HG03045 (cell line): ENCODE data around the gene STEAP3.

Source experiments
- ATAC-seq: cut with Tn5 transposase; IDR thresholded peaks from one replicate; pipeline ENCODE4 v1.9.1; 2021; ENCODE audit warnings: mild to moderate bottlenecking, moderate library complexity; ENCODE audit not compliant: unreplicated experiment

The STEAP3 gene

DNA sequence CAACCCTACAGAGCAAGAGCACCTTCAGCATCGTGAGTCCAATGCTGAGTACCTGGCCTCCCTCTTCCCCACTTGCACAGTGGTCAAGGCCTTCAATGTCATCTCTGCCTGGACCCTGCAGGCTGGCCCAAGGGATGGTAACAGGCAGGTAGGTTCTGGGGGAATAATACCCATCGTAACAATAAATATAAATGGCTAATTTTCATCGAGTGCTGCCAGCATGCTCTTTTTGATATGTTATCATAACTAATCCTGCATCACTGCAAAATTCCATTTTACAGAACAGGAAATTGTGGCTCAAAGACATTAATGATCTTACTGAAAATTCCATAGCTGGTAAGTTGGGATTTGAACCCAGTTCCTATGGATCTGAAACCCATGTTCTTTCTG lies 22.2 kb downstream of the STEAP3 start:
- ATAC-seq: no peak

DNA sequence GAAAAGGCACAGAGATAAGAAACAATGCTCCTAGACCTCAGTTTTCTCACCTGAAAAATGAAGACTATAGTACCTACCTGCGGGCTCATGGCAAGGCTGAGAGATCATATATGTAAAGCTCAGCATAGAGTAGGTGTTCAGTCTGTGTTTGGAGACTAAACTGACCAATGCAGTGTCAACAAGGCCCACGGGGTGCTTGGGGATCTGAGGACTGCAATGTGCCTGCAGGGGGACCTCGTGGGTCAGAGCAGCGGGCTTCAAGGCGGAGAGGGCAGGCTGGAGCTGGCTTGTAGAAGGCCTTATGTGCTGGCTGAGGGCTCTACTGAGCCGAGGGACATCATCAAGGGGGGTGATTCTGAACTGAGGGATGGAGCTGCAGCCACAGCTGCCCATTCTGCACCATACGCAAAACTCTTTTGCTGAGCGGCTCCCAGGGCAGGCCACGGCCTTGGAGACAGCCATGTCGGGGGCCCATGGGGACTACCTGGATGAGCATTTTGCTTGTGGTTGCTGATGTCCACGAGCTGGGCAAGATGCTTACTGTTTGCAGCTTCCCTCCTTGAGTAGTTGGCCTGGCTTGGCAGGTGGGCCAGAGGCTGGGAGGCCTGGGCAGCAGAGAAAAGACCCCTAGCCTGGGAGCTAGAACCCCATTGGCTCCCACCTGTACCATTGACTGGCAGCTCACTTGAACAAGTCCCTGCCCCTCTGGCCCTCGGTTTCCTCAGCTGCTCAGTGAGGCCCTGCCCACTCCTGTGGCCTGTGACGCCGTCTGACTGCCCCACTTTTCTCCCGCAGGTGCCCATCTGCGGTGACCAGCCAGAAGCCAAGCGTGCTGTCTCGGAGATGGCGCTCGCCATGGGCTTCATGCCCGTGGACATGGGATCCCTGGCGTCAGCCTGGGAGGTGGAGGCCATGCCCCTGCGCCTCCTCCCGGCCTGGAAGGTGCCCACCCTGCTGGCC lies 23.5 kb downstream of the STEAP3 start:
- ATAC-seq: no peak

DNA sequence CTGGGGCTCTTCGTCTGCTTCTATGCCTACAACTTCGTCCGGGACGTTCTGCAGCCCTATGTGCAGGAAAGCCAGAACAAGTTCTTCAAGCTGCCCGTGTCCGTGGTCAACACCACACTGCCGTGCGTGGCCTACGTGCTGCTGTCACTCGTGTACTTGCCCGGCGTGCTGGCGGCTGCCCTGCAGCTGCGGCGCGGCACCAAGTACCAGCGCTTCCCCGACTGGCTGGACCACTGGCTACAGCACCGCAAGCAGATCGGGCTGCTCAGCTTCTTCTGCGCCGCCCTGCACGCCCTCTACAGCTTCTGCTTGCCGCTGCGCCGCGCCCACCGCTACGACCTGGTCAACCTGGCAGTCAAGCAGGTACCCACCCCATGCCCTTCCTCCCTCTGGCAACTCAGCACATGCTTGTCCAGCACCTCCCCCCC lies 24.2 kb downstream of the STEAP3 start:
- no peak for ATAC-seq

DNA sequence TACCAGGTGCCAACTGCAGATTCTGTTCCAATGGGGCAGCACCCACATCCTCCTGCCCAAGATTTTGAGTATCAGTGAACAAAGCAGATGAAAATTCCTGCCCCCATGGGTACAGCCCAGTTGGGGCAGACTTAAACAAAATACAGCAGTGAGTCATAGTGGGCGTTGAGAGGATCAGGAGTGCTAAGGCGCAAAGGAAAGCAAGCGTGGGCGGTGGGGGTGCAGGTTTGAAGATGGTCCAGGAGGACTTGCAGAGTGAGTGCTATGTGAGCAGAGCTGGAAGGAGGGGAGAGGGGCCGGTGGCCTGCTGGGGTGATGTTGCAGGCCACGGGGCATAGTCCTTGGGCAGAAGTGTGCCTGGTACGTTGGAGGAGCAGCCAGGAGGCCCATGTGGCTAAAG lies 24.7 kb downstream of the STEAP3 start:
- no peak for ATAC-seq

DNA sequence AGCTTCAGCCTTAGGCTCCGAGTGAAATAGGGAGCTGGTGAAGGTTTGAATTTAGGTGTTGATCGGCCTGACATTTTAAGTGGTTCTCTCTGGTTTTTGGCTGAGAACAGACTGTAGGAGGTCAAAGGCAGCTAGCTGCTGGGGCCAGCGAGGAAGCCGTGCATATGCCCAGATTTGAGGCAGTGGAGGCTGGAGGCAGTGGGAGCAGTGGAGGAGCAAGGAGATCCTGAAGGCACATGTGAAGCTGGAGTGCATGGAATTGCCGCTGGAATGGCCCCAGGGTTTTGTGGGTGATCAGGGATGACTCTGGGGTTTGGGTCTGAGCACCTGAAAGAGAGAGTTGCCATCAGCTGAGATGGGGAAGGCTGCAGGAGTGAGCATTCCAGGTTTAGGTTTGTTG lies 25.1 kb downstream of the STEAP3 start:
- no peak for ATAC-seq

- no peak for ATAC-seq
Observed at GRCh38 chr2:119249311-119249710, 25.7 kb downstream of the STEAP3 start.

DNA sequence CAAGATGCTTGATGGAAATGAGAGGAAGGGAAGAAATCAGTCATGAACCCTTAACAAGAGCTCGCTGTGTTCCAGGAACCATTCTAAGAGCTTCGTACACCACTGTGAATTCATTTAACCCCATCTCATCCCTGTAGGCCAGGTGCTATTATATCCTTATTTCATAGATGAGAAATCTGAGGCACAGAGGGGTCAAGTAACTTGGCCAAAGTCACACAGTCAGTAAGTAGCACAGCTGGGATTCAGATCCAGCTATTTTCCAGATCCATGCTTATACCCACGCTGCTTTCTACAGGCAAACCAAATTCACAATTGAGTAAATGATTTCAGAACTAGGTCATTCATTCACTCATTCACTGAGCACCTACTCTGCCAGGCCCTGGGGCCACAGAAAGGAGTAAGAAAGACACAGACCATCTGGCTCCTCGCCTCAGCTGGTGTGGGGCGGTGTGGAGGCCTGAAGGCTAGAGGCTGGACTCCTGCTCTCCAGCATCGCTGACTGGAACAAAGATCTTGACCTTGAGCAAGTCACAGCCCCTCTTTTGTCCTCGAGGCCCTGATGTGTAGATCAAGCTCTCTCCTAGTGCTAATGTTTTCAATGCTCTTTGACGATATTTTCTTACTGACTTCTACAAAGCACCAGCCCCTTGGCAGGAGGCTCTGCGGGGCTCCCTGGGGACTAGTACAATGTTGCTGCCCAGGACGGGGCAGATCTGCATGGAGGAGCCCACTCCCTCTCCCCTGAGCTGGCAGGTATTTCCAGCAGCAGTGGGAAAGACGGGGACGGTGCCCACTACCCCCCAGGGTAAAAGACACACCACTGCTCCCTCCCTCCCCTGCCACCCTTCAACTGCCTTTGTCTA lies 26.5 kb downstream of the STEAP3 start:
- no peak for ATAC-seq

DNA sequence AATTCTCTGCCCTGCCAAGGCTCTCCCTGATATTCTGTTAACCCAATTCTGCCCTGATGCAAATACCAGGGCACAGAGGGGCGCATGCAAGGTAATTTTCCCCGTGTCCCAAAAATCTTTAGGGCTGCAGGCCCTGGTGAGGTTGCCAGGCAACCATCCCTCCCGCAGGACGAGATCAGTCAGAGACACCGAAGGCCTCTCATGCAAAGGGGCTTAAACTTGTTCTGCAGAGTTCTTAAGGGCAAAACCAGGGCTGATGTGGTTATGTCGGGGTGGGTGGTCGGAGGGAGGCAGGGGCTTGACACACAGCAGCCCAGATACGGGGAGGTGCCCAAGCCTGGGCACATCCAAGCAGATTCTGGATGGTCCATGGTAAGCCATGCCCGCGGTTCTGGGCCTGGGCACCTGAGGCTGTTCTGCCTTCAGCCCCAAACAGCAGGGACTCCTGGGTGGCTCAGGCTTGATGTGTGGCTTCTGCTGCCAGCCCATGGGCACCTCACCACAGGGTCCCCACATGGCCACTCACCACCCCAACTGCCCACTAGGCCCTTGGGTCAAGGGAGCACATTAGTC lies 27.2 kb downstream of the STEAP3 start:
- ATAC-seq: no peak

- ATAC-seq: no peak
Observed at GRCh38 chr2:119251652-119252051, 28.0 kb downstream of the STEAP3 start.

GRCh38 chr2:119252186-119253113 lies 28.8 kb downstream of the STEAP3 start:
- ATAC-seq: no peak

GRCh38 chr2:119253114-119253702 lies 29.6 kb downstream of the STEAP3 start:
- ATAC-seq: no peak

GRCh38 chr2:119253760-119254600 lies 30.3 kb downstream of the STEAP3 start:
- ATAC-seq: no peak

- no peak for ATAC-seq
Observed at GRCh38 chr2:119254601-119255080, 31.0 kb downstream of the STEAP3 start.

DNA sequence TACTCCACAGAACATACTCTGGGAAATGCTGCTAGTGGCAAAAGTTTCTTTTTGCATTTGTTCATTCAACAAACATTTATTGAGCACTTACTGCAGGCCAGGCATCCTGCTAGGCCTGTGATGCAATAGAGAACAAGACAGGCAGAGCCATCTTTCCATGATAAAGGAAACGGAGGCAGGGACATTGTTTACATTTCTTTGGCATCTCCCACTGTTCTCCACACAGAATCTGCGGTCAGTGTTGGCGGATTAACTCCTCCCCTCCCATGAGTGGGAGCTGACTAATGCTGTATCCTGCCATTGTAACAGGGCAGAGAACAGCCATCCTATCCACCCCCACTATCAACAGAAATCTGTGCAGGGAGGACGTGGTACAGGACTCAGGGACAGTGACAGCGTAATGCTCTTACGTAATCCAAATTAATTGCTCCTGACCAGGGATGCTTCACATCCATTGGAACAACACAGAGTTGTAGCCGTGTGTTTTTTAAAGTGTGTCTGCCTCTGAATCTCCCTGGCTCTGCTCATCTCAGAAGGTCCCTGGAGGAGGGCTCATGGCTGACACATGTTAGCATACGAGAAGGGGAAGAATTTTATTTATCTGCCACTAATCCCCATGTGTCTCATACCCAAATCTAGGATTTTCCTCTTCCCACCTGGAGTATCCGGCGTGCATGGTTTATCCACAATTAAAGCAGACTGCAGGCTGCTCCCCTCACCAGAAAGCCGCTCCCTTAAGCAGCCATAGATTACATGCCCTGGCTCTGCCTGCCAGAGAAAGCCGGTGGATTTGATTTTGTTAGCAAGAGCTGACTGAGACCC lies 32.3 kb downstream of the STEAP3 start:
- ATAC-seq: no peak

GRCh38 chr2:119256582-119256921 lies 32.9 kb downstream of the STEAP3 start:
- ATAC-seq: no peak

- no peak for ATAC-seq
Observed at GRCh38 chr2:119257198-119257597, 33.6 kb downstream of the STEAP3 start.

- no peak for ATAC-seq
Observed at GRCh38 chr2:119259296-119259860, 35.7 kb downstream of the STEAP3 start.
